Measurements from ENCODE around the gene PLXDC2. TPM values are rescaled to one million over a fixed set of nuclear protein-coding genes. Genes with fewer than 3 reads are reported as not detected.
A peak's percentile ranks its signal among the peaks of the same experiment; 100 is the strongest.
"Not testable (repeated sequence)": the region's sequence is repeated elsewhere in the genome, so short reads cannot be mapped to it uniquely, and the experiment has no call there.

Gene PLXDC2
- total RNA-seq, 1 experiment from 2014 or later = 30.3 TPM

DNA sequence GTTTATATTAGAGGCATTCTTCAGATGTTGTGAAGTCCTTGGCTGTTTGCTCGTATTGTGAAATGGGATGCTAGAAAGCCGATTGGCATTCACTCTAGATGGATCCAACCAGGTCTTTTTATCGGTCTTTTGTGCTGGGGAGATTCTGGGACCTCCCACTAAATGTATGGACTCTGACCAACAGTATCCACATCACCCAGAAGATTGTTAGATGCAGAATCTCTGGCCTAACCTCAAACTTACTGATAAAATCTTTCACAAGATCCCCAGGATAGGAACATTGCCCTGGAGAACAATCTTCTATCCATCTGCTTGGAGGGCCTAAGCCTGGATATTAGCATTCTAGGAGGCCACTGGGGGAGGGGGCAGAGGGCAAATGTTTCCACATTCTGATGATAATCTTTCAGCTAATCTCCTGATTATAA, 160.9 kb downstream of the PLXDC2 start:
- DNase-seq (ENCODE audit: low spot score) = no peak

DNA sequence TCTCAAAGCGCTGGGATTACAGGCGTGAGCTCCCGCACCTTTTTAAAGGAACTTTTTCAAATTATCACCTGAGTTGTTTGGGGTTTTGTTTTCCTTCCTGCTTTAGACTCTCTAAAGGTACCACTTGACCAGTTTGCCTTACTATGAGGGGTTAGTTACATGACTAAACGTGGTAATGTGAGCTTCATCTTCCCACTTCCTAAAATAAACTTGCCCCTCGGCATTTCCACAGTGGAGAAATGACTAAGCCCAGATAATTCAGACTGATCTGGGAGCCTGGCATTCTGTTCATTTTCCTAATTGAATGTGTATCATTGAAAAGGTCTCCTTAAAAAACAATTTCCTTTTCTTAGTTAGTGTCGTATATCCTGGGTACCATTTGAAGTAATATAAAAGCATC, 163.4 kb downstream of the PLXDC2 start:
- DNase-seq (ENCODE audit: low spot score) = no peak

DNA sequence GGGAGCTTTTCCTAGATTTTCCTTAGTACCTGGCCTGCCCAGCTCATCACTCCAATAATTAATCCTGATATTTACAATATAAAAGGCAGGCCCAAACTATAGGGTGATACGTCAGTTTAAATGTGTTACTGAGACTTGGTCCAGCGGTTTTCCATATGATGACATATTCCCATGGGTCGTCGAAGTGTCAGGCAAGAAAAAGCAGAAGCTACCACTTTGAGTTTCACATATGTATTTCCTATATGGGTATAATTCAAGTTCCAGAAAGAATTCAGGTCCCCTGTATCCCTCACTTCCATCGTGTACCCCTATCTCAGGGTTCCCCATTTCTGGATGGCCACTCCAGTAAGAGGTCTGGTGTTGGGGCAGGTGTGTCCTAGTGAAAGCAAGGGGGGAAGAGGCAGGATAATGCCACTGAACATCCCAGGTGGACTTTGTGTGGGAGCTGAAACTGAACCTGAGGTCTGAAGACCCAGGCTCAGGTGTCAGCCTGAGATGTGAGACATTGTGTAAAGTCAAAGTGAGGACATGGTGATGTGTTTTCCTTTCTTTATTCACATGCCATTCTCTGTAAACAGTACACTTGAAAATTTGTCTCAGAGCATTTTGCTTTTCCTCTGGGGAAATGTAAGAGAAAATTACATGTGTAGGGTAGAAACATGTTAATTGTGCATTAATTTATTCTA, 167.8 kb downstream of the PLXDC2 start:
- no peak for DNase-seq (ENCODE audit: low spot score)

DNA sequence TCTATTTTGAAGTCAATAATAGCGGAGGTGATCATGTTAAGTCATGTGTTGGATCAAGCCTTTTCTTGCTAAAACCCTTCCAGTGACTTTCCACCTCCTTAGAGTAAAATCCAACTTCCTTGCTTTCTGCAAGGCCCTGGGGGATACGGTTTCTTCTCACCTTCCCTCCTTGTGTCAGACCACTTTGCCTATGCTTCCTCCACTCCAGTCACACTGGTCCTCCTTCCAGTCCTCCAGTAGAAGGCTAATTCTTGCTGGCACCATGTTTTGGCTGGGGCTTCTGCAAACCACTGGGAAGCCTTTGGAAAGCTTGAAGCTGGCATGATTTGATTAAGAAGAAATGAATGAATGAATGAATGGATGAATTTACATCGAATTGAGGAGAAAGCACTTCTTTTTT, 169.5 kb downstream of the PLXDC2 start:
- no peak for DNase-seq (ENCODE audit: low spot score)

DNA sequence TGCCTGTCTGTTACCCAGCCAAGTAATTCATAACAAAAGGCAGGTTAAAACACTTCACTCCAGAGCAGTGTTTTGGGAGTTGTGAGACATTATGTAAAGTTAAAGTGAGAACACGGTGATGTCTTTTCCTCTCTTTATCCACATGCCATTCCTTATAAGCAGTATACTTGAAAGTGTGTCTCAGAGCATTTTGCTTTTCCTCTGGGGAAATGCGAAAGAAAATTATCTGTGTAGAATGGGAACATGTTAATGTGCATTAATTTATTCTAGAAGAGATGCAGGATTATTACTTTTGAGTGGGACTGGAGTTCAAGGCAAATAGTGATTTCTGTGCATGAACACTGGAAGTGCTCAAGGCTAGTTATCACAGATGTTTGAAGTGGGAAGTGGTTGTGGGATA, 170.4 kb downstream of the PLXDC2 start:
- DNase-seq (ENCODE audit: low spot score) = no peak

DNA sequence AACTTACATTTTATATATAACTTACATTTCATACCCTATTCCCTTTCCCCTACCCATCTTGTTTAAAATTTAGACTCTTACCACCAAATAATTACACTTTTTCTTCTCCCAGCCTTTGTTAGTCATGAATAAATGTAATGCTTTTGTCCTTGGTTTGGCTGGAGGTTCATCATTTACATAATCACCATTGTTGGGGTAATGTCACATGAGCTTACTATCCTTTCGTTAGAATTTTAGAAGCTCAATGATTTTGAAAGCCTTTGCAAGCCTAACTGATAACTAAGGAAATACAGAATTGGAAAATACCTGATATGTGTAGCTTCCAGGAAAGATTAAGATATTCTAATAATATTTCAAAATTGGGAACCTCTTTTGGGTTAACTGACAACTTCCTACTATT, 171.7 kb downstream of the PLXDC2 start:
- DNase-seq (ENCODE audit: low spot score) = no peak

DNA sequence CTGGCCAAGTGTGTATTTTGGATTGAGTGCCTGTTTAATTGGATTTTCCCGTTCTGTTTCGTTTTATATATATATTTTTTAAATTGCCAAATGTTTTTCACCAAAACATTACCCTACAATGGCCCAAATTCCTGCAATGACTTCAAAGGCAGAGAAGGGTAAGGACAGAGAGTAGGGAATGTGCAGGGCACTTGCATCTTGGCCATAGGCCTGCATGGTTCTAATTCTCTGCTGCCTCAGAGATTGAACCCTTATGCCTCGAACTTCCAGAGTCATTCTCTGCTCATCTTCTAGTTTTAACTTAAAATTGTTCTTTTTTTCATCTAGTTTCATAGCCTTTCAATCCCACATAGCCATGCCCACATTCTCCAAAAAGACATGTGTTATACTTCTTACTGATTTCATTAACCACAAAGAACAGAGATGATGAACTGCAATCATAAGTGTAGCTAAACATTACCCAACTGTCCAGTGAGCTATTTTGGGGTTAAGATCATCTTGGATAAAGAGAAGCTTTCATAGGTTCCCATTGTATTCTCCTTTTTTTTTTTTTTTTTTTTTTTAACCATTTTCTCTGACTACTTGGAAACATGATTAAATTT, 177.6 kb downstream of the PLXDC2 start:
- DNase-seq (ENCODE audit: low spot score) = no peak

DNA sequence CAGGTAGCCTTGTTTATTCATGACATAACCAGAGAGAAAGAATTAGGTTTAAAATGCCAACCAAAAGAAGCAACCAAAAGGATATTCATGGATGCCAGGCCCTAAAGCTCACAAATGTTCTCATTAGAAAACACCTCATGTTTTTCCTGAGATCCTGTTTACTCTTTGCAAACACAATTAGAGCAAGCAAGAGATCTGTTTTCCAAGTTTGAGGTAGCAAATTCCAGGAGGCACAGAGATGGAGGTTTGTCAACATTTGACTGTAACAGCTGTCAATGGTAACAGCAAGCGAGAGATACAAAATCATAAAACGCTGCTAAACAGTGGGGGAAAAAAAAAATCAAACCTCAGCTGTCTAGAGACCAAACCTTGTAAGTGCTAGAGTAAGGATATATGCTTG, 182.2 kb downstream of the PLXDC2 start:
- no peak for DNase-seq (ENCODE audit: low spot score)

DNA sequence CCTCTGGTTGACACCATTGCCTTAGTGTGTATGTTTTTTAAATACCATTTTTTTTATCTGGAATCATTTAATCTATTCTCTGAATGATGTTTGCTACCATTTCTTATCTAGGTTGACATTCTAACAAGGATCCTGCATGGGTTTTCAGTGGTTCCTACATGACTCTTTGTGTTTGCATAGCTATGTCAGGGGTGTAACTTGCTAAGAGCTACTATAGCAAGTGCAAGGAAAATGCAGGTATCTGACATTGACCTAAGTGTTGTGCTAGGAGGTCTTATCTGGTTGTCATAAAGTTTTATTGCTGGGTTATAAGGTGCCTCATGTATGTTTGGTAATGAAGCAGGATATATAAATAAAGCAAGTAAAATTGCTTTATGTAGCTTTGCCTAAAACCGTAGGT, 183.2 kb downstream of the PLXDC2 start:
- DNase-seq (ENCODE audit: low spot score) = no peak

DNA sequence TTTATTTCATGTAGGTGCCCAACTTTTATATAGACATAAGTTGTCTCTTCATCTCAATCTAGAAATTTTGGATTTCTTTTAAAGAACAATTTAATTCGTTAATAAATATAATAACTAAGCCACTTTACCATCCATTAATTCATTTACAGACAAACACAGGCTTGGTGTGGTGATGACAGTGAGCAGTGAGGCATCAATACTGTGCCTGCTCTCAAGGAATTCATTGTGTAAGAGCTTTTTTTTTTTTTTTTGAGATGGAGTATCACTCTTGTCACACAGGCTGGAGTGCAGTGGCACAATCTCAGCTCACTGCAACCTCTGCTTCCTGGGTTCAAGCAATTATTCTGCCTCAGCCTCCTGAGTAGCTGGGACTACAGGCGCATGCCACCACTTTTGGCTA, 185.8 kb downstream of the PLXDC2 start:
- DNase-seq (ENCODE audit: low spot score) = not testable (repeated sequence)

DNA sequence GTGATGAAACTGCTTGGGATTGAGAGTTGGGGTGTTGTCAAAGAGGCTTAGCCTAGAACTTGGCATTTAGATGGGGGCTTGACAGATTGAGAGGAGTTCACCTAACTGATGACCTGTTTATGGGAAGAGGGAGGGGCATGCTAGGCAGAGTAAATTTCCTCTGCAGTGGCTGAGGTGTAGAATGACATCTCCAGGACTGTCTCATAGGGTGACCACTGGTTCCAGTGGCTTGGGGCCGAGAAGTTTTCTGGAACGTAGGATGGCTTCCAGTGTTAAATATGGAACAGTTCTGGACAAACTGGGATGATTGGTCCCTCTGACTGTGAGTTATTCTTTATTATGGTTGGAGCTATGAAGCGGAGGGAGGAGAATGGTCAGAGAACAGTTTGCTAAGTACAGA, 186.4 kb downstream of the PLXDC2 start:
- no peak for DNase-seq (ENCODE audit: low spot score)

DNA sequence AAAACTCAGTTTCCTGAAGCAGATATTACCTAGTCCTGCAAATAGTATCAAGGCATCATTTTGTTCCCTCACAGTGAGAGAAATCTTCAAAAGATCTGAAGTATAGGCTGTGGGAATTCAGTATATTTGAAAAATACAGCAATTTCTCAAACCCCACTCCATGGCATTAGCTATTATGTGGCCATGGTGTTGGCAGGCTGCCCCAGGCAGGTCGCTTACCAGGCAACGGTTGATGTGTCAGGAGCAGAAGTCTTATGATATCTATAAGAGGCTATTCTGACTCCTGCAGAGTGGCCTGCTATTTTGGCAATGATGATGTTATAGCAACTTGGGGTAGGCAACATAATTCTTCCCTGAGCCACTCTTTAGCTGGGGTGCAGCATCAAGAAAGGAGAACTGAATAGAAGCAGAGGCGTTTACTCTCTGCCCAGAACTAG, 187.9 kb downstream of the PLXDC2 start:
- peak; percentile 11 for DNase-seq (ENCODE audit: low spot score)

DNA sequence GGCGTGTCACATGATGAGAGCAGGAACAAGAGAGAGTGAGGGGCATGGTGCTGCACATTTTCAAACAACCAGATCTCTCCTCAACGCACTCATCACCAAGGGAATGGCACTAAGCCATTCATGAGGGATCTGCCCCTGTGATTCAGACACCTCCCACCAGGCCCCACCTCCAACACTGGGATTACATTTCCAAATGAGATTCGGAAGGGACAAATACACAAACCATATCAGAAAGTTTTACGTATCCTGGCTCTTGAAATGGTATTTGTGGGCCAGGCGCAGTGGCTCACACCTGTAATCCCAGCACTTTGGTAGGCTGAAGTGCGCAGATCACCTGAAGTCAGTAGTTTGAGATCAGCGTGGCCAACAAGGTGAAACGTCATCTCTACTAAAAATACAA, 189.4 kb downstream of the PLXDC2 start:
- no peak for DNase-seq (ENCODE audit: low spot score)

DNA sequence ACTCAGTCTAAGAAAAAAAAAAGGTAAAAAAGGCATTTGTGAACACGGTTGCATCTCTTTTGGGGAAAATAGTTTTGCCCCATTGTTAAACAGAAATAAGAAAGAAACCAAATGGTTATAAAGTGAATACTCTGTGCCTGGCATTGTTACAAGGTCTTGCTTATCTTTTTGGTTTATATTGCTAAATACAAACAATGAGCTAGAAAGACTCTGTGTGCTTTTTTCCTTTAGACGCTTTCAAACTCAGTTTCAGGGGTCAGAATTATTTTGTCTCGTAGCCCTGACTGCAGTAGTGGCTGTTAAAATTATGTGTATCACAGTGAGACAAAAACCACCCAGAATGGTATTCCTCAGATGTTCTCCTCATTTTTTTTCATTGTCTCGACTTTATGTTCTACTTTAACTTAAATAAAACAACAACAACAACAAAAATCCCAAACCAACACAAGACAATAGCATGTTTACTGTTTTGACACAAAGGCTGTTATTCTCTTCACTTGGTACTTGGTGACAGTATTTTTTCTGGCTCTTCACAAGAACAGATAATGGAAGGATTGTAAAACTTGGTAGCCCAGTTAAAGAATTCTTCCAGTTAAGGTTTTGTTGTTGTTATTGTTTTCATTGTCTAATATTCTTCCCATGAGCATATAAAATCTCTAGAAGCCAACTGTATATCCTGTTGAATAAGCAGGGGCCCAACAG, 190.1 kb downstream of the PLXDC2 start:
- no peak for DNase-seq (ENCODE audit: low spot score)

DNA sequence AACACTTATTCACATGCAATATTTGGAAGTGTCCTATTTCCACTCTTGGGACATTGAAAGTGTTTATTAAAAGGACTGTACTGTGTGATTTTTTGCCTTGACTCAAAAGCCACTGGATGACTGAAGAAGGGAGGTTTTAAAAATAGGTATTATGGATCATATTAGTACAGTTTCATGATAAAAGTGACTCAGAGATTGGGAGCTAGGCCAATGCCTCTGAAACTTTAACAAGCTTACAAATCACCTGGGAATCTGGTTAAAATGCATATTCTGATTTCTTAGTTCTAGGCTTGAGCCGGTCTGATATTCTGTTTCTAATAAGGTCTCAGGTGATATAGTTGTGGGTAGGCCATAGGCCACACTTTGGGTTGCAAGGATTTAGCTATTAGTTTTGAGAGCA, 191.2 kb downstream of the PLXDC2 start:
- no peak for DNase-seq (ENCODE audit: low spot score)

DNA sequence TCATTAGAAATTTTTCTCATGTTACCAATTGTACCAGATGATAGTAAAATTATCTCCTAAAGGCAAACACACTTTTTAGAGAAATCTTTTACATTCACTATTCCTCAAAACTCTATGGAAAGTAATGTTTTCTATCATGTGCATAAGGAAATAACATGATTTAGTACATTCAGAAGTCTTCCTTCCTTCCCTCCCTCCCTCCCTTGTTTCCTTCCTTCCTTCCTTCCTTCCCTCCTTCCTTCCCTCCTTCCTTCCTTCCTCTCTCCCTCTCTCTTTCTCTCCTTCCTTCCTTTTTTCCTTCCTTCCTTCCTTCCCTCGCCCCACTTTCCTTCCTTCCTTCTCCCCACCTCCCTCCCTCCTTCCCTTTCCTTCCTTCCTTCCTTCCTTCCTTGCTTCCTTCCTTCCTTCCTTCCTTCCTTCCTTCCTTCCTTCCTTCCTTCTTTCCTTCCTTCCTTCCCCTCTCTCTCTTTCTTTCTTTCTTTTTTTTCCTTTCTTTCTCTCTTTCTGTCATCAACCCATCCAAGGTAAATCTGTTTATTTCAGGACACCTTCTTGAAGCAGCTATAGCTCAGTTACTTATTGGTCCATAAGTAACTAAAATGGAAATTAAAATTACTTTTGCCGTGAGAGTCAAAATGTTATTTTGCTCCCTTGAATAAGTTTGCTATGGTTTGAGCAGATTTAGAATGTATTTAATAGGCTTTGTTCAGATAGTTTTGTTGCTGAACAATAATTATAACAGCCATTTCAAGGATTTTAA, 197.9 kb downstream of the PLXDC2 start:
- DNase-seq (ENCODE audit: low spot score) = no peak

DNA sequence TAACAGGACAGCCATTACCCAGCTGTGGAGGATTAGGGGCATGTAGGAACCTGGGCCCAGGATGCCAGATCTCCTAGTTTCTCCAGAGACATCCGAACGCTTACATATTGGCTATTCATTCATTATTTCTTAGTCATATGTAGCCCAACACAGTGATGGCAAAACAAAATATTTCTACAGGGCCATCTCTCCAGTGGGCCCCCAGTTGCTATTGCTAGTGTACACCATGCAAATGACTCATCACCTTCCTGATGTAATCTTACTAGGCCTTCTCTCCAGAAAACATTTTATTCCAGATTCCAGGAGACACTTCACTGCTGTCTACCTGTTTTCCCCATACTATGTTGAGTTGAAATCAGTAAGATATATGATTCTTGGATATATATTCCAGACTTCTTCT, 201.7 kb downstream of the PLXDC2 start:
- peak; percentile 13 for DNase-seq (ENCODE audit: low spot score)

DNA sequence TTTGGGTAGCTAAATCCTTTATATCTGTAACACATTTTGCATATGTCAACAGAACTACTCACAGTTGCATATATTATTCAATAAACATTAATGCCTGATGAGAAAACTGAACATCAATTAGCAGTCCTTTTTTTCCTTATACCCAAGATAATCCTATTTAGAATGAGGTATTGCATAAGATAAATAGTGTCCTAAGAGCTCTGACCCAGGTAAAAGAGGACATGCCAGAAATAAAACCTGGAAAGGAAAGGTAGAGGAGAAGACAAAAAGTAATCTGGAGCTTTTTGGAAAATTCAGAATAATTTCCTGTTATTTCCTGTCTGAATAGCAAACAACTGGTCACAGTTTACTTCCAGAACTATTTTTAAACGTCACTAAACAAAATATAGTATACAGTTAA, 204.4 kb downstream of the PLXDC2 start:
- DNase-seq (ENCODE audit: low spot score) = no peak

DNA sequence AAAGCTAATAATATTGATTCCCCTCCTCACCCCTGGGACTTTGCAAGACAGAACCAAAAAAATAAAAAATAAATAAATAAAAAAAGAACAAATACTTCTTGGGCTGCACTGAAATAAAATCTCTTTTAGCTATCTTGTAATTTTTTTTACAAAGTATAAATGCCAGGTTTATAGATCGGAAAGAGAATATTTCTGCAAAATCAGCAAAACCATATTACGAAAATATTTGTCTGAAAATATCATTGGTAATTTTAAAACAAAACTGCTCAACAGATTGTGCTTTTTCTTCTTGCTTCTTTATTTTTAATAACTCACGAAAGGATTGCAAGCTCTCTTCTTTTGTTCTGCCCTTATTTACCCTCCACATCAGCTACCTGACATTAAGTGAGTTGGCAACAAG, 213.3 kb downstream of the PLXDC2 start:
- DNase-seq (ENCODE audit: low spot score) = no peak

DNA sequence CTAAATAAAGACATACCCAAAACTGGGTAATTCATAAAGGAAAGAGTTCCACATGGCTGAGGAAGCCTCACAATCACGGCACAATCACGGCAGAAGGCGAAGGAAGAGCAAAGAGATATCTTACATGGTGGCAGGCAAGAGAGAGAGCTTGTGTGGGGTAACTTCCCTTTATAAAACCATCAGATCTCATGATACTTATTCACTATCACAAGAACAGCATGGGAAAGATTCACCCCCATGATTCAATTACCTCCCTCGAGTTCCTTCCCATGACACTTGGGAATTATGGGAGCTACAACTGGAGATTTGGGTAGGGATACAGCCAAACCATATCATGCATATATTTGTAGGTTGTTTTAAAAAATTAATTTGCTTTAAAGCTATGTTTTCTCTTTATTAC, 217.2 kb downstream of the PLXDC2 start:
- DNase-seq (ENCODE audit: low spot score) = no peak

DNA sequence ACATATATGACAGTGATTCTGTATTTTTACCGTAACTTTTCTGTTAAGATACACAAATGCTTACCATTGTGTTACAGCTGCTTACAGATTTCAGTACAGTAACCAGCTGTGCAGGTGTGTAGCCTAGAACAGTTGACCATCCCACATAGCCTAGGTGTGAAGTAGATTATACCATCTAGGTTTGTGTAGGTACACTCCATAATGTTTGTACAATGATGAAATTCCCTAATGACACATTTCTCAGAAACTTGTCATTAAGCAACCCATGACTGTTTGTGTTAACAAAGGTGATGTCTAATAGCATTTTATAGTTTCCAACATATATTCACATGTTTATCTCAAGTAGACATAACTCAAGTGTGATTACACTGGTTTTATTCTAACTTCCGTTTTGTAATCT, 218.5 kb downstream of the PLXDC2 start:
- DNase-seq (ENCODE audit: low spot score) = no peak

DNA sequence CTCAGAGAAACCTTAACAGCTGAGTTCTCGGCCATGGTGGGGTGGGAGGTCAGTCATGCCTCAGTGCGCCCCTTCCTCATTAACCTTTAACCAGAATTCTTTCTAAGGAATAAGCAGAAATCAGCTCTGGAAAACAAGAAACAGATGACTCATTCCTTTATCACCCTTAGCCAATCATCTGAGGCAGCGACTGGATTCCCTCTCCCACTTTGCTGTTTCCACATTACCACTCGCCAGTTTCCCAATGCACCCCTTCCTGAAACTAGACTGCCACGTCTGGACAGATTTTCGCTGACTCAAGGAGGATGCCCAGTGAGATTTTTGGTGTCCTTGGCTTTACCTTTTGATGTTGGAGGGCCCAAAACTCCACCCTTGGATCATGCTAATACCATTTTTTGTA, 223.8 kb downstream of the PLXDC2 start:
- DNase-seq (ENCODE audit: low spot score) = peak; percentile 7

DNA sequence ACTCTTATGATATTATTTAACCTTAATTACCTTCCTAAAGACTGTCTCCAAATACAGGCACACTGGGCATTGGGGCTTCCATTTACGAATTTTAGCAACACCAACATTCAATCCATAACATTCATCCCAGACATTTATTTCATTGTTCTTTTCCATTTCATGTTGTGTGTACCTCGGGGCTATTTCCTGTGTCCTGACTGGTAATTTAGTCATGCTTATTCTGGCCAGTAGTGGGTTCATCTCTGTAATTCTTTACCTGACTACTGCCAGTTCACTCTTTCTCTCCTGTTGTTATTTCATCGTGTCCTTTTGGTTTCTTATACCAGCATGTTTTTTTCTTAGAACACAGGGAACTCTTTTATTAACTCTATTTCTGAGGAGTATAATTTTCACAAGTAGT, 225.7 kb downstream of the PLXDC2 start:
- DNase-seq (ENCODE audit: low spot score) = no peak

Data from H4 (cell line).